ENCODE results near the gene PET100.

Gene PET100

GRCh38 chr19:7635670-7636069, 6.1 kb downstream of the PET100 start:
- no peak for TF ChIP-seq CTCF (IDR thresholded peaks at IDR 0.05; ENCODE audit: insufficient read depth, low read depth, low read length, missing control alignments)
- no peak for DNase-seq (ENCODE audit: low read depth)
- no peak overlapping the region for H3K4me3 ChIP-seq (ENCODE audit: low read length)

- DNase-seq (ENCODE audit: low read depth) = no peak
- no peak for TF ChIP-seq CTCF (IDR thresholded peaks at IDR 0.05; ENCODE audit: insufficient read depth, low read depth, low read length, missing control alignments)
- H3K4me3 ChIP-seq (ENCODE audit: low read length) = peak overlapping the region; percentile 27
These were observed 6.7 kb downstream of the PET100 start for GRCh38 chr19:7636317-7636690.

DNA sequence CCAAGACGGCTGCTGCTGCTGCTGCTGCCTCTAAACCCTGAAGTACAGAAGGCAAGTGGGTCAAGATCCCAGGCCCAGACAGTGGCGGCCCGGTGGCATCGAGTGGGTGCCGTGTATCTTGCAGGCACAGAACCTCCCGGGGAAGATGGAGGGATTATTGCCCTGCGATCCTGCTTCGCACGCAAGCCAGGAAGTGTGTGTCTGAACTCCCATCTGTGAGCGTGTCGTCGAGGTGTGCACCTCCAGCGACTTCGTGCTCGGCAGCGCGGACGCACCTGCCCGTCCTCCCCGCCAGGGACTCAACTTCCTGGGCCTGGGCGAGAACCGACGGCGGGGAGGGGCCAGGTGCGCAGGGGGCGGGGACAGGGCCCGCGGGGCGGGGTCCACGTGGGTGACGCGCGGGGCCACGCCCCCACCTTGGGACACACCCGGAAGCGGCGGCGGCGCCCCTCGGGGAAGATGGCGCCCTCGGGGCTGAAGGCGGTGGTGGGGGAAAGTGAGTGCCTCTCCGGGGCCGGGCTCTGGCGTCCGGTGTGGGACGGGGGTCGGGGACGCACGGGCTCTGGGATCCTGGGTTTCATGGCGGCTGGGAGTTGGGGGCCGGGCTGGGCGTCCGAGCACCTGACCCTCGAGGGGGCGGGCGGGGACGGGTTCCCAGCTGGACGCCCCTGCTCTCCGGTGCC, 7.2 kb downstream of the PET100 start, which contains the start of gene STXBP2:
Gene STXBP2 (plus strand): TSS at position 420 of the 683 bp plus-strand sequence. CDS start 40 bp downstream, at position 460.
- peak within 1 kb of the TSS; percentile 87 for H3K4me3 ChIP-seq (ENCODE audit: low read length)
- TF ChIP-seq CTCF (IDR thresholded peaks at IDR 0.05; ENCODE audit: insufficient read depth, low read depth, low read length, missing control alignments) = peak; percentile 21
- DNase-seq (ENCODE audit: low read depth) = peak; percentile 84

DNA sequence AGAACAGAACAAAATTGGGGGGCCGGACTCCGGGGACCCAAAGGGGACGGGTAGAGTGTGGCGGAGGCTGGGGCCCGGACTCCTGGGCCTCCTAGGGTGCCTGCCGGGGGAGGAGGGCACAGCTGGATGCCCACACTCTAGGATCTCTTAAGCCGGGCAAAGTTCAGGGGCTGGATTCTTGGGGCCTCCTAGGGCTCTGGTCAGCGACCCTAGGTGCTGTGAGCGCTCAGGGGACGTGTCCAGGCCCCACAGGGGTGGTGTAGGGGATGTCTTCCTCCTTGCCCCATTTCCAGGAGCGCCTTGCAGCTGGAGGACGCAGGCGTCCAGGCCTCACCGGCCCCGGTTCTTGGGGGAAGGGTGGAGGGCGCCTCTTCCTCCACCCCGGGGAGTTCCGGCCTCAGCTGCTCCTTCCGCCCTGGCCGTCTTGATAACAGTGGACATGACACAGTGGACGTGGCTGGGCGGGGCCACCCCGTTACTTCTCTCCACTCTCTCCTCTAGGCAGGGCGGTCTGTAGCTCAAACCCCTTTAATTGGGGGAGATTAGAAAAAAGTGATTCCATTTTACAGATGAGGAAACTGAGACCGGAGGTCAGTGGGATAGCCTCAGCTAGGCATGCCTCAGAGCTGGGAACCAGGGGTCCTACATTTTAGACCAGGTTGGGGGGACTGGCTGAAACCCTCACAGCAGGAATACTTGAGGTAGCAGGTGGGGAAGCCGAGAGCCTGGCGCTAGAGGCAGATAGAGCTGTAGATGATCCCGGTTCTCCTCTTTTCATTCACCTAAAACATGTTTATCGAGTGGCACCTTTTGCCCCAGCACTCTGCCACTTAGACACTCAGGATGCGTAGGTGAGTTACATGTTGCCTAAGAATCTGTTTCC, 8.0 kb downstream of the PET100 start:
- peak; percentile 17 for DNase-seq (ENCODE audit: low read depth)
- H3K4me3 ChIP-seq (ENCODE audit: low read length) = peak overlapping the region; percentile 87
- no peak for TF ChIP-seq CTCF (IDR thresholded peaks at IDR 0.05; ENCODE audit: insufficient read depth, low read depth, low read length, missing control alignments)

- no peak for TF ChIP-seq CTCF (IDR thresholded peaks at IDR 0.05; ENCODE audit: insufficient read depth, low read depth, low read length, missing control alignments)
- H3K4me3 ChIP-seq (ENCODE audit: low read length) = no peak overlapping the region
- DNase-seq (ENCODE audit: low read depth) = no peak
These were observed 9.3 kb downstream of the PET100 start for GRCh38 chr19:7638802-7639465.

- no peak for DNase-seq (ENCODE audit: low read depth)
- H3K4me3 ChIP-seq (ENCODE audit: low read length) = no peak overlapping the region
- no peak for TF ChIP-seq CTCF (IDR thresholded peaks at IDR 0.05; ENCODE audit: insufficient read depth, low read depth, low read length, missing control alignments)
These were observed 10.3 kb downstream of the PET100 start for GRCh38 chr19:7639863-7640348.
